ENCODE measurements around the gene ANKLE1.

The ANKLE1 gene

GRCh38 chr19:17321655-17322489 is 40.2 kb downstream of the ANKLE1 start:
- Histone ChIP-seq H3K4me1 (ENCODE audit: control insufficient read depth, insufficient read depth, low read length) (peaks cover 14% of the 10 kb centered on the region), H3K9ac (ENCODE audit: low read length) (no peak overlapping the region), H3K27me3 (ENCODE audit: control insufficient read depth, insufficient read depth, low read length) (no peaks in the 10 kb centered on the region), H3K36me3 (ENCODE audit: control insufficient read depth, insufficient read depth, low read length) (no peaks in the 10 kb centered on the region), H3K4me3 (ENCODE audit: low read length) (no peak overlapping the region), H3K9me3 (ENCODE audit: control insufficient read depth, low read length) (no peaks in the 10 kb centered on the region)

DNA sequence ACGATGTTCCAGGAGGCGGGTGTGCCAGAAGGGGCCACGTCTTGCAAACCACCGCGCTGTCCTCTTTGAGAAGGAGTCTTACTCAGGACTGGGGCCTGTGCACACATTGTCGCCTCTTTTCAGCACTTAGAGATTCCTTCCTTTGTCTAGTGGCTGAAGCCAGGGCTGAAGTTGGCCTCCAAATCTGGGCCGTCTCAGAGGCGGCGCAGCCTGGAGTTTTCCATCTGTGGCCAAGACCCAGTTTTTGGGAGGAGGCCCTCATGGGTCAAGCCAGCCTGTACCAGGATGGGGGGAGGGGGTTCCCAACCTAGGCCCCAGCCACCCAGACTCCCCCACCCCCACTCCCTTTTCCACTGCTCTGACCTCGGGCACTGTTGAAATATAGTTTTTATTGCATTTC is 41.2 kb downstream of the ANKLE1 start:
- Histone ChIP-seq H3K9ac (ENCODE audit: low read length) (no peak overlapping the region), H3K4me1 (ENCODE audit: control insufficient read depth, insufficient read depth, low read length) (peaks cover 14% of the 10 kb centered on the region), H3K36me3 (ENCODE audit: control insufficient read depth, insufficient read depth, low read length) (no peaks in the 10 kb centered on the region), H3K9me3 (ENCODE audit: control insufficient read depth, low read length) (no peaks in the 10 kb centered on the region), H3K27me3 (ENCODE audit: control insufficient read depth, insufficient read depth, low read length) (no peaks in the 10 kb centered on the region), H3K4me3 (ENCODE audit: low read length) (no peak overlapping the region)

GRCh38 chr19:17323300-17323963 is 41.7 kb downstream of the ANKLE1 start:
- no peaks in the 10 kb centered on the region for H3K27me3 ChIP-seq (ENCODE audit: control insufficient read depth, insufficient read depth, low read length)
- H3K4me1 ChIP-seq (ENCODE audit: control insufficient read depth, insufficient read depth, low read length), result peaks cover 15% of the 10 kb centered on the region
- H3K36me3 ChIP-seq (ENCODE audit: control insufficient read depth, insufficient read depth, low read length), result no peaks in the 10 kb centered on the region
- no peaks in the 10 kb centered on the region for H3K9me3 ChIP-seq (ENCODE audit: control insufficient read depth, low read length)
- no peak overlapping the region for H3K9ac ChIP-seq (ENCODE audit: low read length)
- H3K4me3 ChIP-seq (ENCODE audit: low read length), result no peak overlapping the region

DNA sequence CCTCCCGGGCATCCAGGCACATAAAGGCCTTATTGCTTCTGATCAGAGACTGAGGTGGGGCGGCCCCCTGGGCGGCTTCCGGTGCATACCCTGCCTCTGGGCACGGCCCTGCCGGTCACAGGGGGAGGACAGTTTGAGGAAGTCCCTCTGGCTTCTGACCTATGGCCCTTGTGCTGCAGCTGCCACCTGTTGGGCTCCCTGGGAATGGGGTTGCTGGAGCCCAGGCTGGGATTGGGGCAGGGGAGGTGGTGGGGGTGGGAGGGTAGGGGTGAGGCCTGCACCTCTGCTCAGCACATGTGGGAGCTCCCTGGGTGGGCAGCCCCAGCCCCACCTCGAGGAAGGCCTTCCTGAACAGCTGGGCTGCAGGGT is 42.2 kb downstream of the ANKLE1 start:
- no peak overlapping the region for H3K4me3 ChIP-seq (ENCODE audit: low read length)
- peaks cover 2% of the 10 kb centered on the region for H3K27me3 ChIP-seq (ENCODE audit: control insufficient read depth, insufficient read depth, low read length)
- H3K4me1 ChIP-seq (ENCODE audit: control insufficient read depth, insufficient read depth, low read length), result peaks cover 13% of the 10 kb centered on the region
- no peaks in the 10 kb centered on the region for H3K9me3 ChIP-seq (ENCODE audit: control insufficient read depth, low read length)
- H3K36me3 ChIP-seq (ENCODE audit: control insufficient read depth, insufficient read depth, low read length), result no peaks in the 10 kb centered on the region
- H3K9ac ChIP-seq (ENCODE audit: low read length), result no peak overlapping the region

GRCh38 chr19:17324357-17325114 is 42.8 kb downstream of the ANKLE1 start:
- Histone ChIP-seq H3K4me3 (ENCODE audit: low read length) (no peak overlapping the region), H3K36me3 (ENCODE audit: control insufficient read depth, insufficient read depth, low read length) (no peaks in the 10 kb centered on the region), H3K4me1 (ENCODE audit: control insufficient read depth, insufficient read depth, low read length) (peaks cover 18% of the 10 kb centered on the region), H3K9ac (ENCODE audit: low read length) (no peak overlapping the region), H3K27me3 (ENCODE audit: control insufficient read depth, insufficient read depth, low read length) (peaks cover 8% of the 10 kb centered on the region), H3K9me3 (ENCODE audit: control insufficient read depth, low read length) (no peaks in the 10 kb centered on the region)

DNA sequence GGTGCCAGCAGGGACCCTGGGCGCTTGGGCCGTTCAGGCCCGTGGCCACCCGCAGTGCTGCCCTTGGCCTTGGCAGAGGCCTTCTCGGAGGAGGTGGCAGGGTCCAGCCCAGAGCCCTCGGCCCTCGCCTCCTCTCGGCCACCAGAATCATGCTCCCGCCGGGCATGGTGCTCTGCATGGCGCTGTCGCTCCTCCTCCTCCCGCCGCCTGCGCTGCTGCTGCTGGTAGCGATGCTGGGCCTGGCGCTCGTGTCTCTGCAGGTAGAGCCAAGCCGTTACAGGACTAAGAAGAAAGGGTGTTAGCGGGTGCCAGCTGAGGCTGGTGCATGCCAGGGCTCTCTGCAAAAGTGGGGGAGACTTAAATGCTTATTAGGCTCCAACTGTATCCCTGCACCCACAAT is 43.4 kb downstream of the ANKLE1 start:
- Histone ChIP-seq H3K4me3 (ENCODE audit: low read length) (no peak overlapping the region), H3K36me3 (ENCODE audit: control insufficient read depth, insufficient read depth, low read length) (no peaks in the 10 kb centered on the region), H3K9ac (ENCODE audit: low read length) (no peak overlapping the region), H3K9me3 (ENCODE audit: control insufficient read depth, low read length) (no peaks in the 10 kb centered on the region), H3K4me1 (ENCODE audit: control insufficient read depth, insufficient read depth, low read length) (peaks cover 18% of the 10 kb centered on the region), H3K27me3 (ENCODE audit: control insufficient read depth, insufficient read depth, low read length) (peaks cover 14% of the 10 kb centered on the region)

- H3K36me3 ChIP-seq (ENCODE audit: control insufficient read depth, insufficient read depth, low read length), result no peaks in the 10 kb centered on the region
- no peaks in the 10 kb centered on the region for H3K9me3 ChIP-seq (ENCODE audit: control insufficient read depth, low read length)
- peaks cover 18% of the 10 kb centered on the region for H3K4me1 ChIP-seq (ENCODE audit: control insufficient read depth, insufficient read depth, low read length)
- no peak overlapping the region for H3K9ac ChIP-seq (ENCODE audit: low read length)
- peaks cover 23% of the 10 kb centered on the region for H3K27me3 ChIP-seq (ENCODE audit: control insufficient read depth, insufficient read depth, low read length)
- no peak overlapping the region for H3K4me3 ChIP-seq (ENCODE audit: low read length)
Observed at GRCh38 chr19:17325881-17326594, 44.3 kb downstream of the ANKLE1 start.

GRCh38 chr19:17326595-17326966 is 44.9 kb downstream of the ANKLE1 start:
- Histone ChIP-seq H3K4me3 (ENCODE audit: low read length) (no peak overlapping the region), H3K4me1 (ENCODE audit: control insufficient read depth, insufficient read depth, low read length) (peaks cover 18% of the 10 kb centered on the region), H3K9ac (ENCODE audit: low read length) (no peak overlapping the region), H3K36me3 (ENCODE audit: control insufficient read depth, insufficient read depth, low read length) (no peaks in the 10 kb centered on the region), H3K9me3 (ENCODE audit: control insufficient read depth, low read length) (no peaks in the 10 kb centered on the region), H3K27me3 (ENCODE audit: control insufficient read depth, insufficient read depth, low read length) (peaks cover 24% of the 10 kb centered on the region)

DNA sequence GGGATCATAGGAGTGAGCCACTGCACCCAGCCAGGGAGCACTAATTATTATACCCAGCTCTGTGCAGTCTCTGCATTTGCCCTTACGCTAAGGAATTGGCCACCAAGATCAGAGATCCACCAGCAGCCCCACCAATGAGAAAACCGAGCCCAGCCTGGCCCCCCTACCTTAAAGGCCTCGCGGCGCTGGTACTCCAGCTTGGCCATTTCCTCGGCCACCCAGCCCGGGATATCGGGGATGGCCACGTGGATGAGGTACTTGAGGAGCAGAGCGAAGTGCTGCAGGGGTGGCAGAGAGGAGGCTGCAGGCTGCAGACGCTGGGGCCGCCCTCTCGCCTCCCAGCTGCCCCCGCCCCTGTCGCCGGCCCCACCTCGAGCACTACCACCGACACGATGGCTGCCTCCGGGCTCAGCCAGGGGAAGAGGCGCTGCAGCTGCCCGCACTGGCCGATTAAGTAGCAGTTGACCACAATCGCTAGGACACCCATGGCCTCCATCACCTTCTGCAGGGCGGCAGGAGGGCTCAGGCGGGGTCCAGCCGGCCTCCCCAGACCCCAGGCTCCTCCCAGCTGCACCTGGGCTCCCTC is 45.5 kb downstream of the ANKLE1 start:
- H3K4me1 ChIP-seq (ENCODE audit: control insufficient read depth, insufficient read depth, low read length), result peaks cover 18% of the 10 kb centered on the region
- no peaks in the 10 kb centered on the region for H3K36me3 ChIP-seq (ENCODE audit: control insufficient read depth, insufficient read depth, low read length)

GRCh38 chr19:17327654-17328516 is 46.2 kb downstream of the ANKLE1 start:
- peak overlapping the region; percentile 59 for H3K9ac ChIP-seq (ENCODE audit: low read length)
- peaks cover 18% of the 10 kb centered on the region for H3K4me1 ChIP-seq (ENCODE audit: control insufficient read depth, insufficient read depth, low read length)

More for the DNA sequence above, 45.5 kb downstream of the ANKLE1 start:
- Histone ChIP-seq H3K27me3 (ENCODE audit: control insufficient read depth, insufficient read depth, low read length) (peaks cover 24% of the 10 kb centered on the region), H3K9ac (ENCODE audit: low read length) (no peak overlapping the region), H3K4me3 (ENCODE audit: low read length) (no peak overlapping the region), H3K9me3 (ENCODE audit: control insufficient read depth, low read length) (no peaks in the 10 kb centered on the region)

More at GRCh38 chr19:17327654-17328516, 46.2 kb downstream of the ANKLE1 start:
- H3K27me3 ChIP-seq (ENCODE audit: control insufficient read depth, insufficient read depth, low read length), result peaks cover 24% of the 10 kb centered on the region
- H3K9me3 ChIP-seq (ENCODE audit: control insufficient read depth, low read length), result no peaks in the 10 kb centered on the region
- no peaks in the 10 kb centered on the region for H3K36me3 ChIP-seq (ENCODE audit: control insufficient read depth, insufficient read depth, low read length)
- no peak overlapping the region for H3K4me3 ChIP-seq (ENCODE audit: low read length)
